SKM-1 treated with dmso at 0.1 percent for 144 hours (cell line): Measurements from ENCODE around the gene PDE3B.
"Not testable (repeated sequence)": the region's sequence is repeated elsewhere in the genome, so short reads cannot be mapped to it uniquely, and the experiment has no call there.

ENCODE experiments used
- DNase-seq: peaks from one replicate; lab custom pipeline; 2025; ENCODE audit not compliant: unreplicated experiment; lab: John Stamatoyannopoulos, UW

Gene PDE3B

GRCh38 chr11:14875163-14875562 lies 231.6 kb downstream of the PDE3B start:
- no peak for DNase-seq

- no peak for DNase-seq
Measured at GRCh38 chr11:14881576-14882193, 238.1 kb downstream of the PDE3B start.

GRCh38 chr11:14882196-14882595 lies 238.6 kb downstream of the PDE3B start:
- DNase-seq, result no peak

GRCh38 chr11:14883683-14884082 lies 240.1 kb downstream of the PDE3B start:
- not testable (repeated sequence) for DNase-seq

- no peak for DNase-seq
Measured at GRCh38 chr11:14884667-14885273, 241.2 kb downstream of the PDE3B start.

- no peak for DNase-seq
Measured at GRCh38 chr11:14886513-14886912, 242.9 kb downstream of the PDE3B start.

- DNase-seq, result peak; percentile 88
Measured at GRCh38 chr11:14891143-14892035, 247.8 kb downstream of the PDE3B start.

- DNase-seq, result peak; percentile 95
Measured at GRCh38 chr11:14892036-14892556, 248.5 kb downstream of the PDE3B start, which contains the start of gene CYP2R1. Gene CYP2R1 (minus strand): TSS chr11:14892231. CDS start chr11:14892205, 26 bp downstream.

DNA sequence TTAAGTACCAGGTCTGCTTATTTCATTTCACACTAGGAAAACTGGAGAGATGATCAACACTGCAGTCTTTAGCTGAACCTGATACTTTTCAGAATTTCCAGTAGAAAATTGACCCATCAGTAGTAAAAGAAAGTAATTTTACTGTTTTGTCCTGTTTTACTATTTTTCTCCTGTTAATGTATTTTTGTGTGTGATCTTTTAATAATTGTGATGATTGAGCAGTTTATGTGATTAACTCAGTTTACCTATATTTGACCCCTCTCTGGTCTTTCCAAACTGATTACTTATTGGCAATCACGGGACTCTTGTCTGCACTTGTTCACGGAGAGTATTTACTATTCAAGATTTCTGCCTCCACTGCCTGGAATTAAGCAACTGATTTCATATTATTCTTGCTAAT lies 249.0 kb downstream of the PDE3B start:
- no peak for DNase-seq

GRCh38 chr11:14894657-14895598 lies 251.3 kb downstream of the PDE3B start:
- peak; percentile 77 for DNase-seq

GRCh38 chr11:14898355-14898754 lies 254.8 kb downstream of the PDE3B start:
- no peak for DNase-seq

DNA sequence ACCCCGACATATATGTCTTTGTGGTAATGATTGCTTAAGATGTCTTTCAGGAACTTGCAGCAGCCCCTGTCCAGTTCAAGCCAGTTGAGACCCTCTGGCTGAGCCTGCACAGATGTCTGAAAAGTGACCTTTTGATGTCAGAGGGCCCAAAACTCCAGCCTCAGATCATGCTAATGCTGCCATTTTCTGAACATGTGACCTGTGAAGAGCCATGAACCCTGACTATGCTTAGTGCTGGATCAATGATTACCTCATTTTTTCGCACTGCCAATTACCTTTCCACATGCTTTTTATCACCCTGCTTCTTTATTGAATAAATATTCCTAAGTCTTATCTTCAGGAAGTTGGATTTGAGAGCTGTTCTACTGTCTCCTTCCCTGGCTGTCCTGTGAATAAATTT lies 255.3 kb downstream of the PDE3B start:
- no peak for DNase-seq

DNA sequence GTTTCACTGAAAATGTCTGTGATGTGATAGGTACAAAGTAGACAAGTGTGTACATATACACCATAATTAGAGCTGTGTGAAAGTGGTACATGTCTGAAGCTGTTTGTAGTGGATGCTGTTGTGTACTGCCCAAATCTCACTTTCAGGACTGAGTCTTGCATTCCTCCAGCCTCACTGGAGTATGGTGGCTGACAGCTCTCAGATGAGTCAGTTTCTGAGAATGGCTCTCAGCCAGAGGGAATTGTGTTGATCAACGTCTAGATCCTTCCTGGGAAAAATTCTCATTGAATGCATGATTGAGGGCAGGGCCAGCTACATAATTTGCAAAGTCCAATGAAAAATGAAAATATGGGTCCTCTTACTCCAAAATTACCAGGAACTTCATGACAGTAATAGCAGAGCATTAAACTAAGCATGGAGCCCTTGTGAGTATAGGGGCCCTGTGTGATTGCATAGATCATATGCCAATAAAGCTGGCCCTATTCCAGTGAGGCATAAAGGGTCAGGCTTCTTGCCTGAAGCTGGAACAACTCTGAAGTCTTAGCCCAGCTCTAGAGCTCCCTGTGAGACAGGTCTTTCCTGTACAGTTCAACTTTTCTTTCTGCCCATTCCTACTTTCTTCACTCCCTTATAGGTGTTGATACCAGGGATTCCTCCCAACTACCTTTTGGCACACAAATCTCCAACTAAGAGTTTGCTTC lies 259.2 kb downstream of the PDE3B start:
- no peak for DNase-seq

DNA sequence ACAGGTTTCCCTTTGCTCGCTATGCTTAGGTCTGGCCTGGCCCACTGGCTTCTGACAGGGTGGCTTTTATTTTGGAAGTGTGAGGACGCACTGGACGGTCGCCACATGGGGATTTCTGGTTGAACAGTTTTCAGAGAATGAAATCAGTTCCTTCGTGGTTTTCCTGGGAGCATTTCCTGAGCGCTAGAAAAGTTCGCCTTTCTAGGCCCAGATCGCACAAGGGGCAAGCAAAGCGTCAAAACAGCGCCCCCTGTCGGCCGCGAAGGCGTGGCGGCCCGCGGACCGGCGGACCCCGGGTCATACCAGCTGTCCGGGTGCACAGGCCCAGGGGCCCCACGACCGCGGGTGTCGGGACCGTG lies 261.1 kb downstream of the PDE3B start:
- DNase-seq, result peak; percentile 45

DNA sequence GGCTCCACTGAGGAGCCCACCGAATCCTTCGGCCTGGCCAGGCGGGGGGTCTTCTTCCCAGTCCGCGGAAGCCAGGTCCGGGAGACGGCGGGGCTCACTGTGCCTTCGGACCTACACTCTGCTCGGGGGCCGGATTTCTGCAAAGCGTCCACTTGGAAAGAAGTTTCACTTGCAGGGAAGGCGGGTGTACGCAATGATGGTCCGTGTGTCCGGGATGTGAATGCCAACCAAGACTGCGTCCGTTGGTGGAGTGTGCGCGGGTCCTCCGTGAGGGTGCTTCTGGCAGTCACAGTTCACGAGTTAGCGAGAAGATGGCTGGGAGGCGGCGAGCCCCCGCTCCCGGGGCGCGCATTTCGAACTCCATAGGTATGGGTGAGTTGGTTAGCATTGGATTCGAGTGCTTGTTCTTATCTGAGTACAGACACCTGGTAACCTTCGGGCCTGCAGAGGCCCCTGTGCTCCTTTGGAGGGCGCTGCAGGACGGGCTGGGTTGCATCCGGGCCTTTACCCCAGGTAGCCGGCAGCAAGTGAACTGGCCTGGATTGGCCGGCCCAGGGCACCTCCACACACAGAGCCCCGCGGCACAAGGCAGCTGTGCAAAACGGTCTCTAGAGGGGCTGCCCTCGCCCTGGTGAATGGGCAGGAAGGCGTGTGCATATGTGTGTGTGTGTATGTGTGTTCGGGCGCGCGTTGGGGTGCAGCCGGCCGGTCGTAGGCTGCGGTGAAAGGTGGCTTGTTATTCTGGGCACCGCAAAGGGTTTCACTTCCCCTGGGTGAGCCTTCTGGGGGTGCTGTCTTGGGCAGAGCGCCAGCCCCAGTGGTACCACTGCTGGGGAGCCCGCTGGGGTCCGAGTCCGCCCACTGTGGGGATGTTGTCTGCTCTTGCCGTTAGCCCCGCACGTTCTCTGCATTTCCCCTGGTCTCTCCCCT lies 261.8 kb downstream of the PDE3B start:
- DNase-seq, result peak; percentile 5

DNA sequence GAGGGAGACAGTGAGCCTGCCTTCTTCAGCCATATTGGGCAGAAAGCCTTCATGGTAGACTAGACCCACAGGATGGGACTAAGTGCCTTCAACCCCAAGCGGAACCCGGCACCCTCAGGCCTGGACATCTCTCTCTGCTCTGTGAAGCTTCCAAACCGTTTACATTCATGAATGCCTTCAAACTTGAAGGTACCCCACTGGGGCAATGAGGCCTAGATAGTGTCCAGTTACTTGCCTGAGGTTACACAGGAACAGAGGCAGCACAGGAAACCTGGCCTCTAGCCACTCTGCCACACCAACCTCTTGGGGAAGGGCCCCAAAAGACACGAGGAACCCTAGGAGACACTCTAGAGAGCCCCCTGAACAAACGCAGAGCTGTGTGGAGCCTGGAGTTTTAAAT lies 263.0 kb downstream of the PDE3B start:
- no peak for DNase-seq

- no peak for DNase-seq
Measured at GRCh38 chr11:14906993-14907392, 263.4 kb downstream of the PDE3B start.

- peak; percentile 29 for DNase-seq
Measured at GRCh38 chr11:14907411-14908213, 264.0 kb downstream of the PDE3B start.
